PC-3 (cell line): ENCODE data around the gene DOK3. TPM values are rescaled to one million over a fixed set of nuclear protein-coding genes. Genes with fewer than 3 reads are reported as not detected.

ENCODE experiments used
- ATAC-seq: fragments of 200-7000 bp; cut with Tn5 transposase; 2 replicates; pipeline ENCODE4 v1.9.1; 2020; ENCODE audit warnings: mild to moderate bottlenecking, moderate library complexity
- BruUV-seq: library from RNA; stranded (reverse); fragments of 400-500 nt; replicated peaks from 2 replicates; lab custom pipeline; 2021; lab: Mats Ljungman, UMichigan
- CTCF ChIA-PET: fragments of 300-600 bp; sonication (Branson Sonifier 250); formaldehyde crosslinking; loops from one replicate; lab custom pipeline; 2022; ENCODE audit warnings: antibody characterized with exemption; lab: Charles Lee
- POLR2A ChIA-PET: fragments of 300-600 bp; sonication (Branson Sonifier 250); formaldehyde crosslinking; loops from one replicate; lab custom pipeline; 2022; ENCODE audit warnings: antibody characterized with exemption; ENCODE audit not compliant: unreplicated experiment; lab: Charles Lee
- DNase-seq: peaks from one replicate; pipeline ENCODE4 v3.0.0-alpha.2; 2015
- H2AFZ ChIP-seq: fragments of 300-600 bp; sonication (generic); 2 replicates; pipeline ENCODE4 v1.6.0; 2016; ENCODE audit warnings: antibody characterized with exemption, low read length
- H3F3A ChIP-seq: fragments of 300-600 bp; sonication (generic); one replicate; pipeline ENCODE4 v1.6.0; 2017; ENCODE audit warnings: antibody characterized with exemption, low read length, control low read depth, mild to moderate bottlenecking; ENCODE audit not compliant: unreplicated experiment
- H3K27ac ChIP-seq: fragments of 300-600 bp; sonication (generic); 2 replicates; pipeline ENCODE4 v1.5.1; 2016; ENCODE audit warnings: mild to moderate bottlenecking, low read length
- H3K27me3 ChIP-seq: fragments of 300-600 bp; sonication (generic); 2 replicates; pipeline ENCODE4 v1.6.1; 2016; ENCODE audit warnings: low read length, mixed read lengths
- H3K36me3 ChIP-seq: fragments of 300-600 bp; sonication (generic); 2 replicates; pipeline ENCODE4 v1.6.1; 2016; ENCODE audit warnings: low read depth, mixed run types, low read length, mixed read lengths
- H3K4me1 ChIP-seq: fragments of 300-600 bp; sonication (generic); 2 replicates; pipeline ENCODE4 v1.5.1; 2016; ENCODE audit warnings: low read length; ENCODE audit not compliant: insufficient read depth
- H3K4me2 ChIP-seq: fragments of 300-600 bp; sonication (generic); 2 replicates; pipeline ENCODE4 v1.6.0; 2016; ENCODE audit warnings: low read length
- H3K4me3 ChIP-seq: fragments of 300-600 bp; sonication (generic); 2 replicates; pipeline ENCODE4 v1.5.1; 2016; ENCODE audit warnings: mild to moderate bottlenecking, low read length, mixed read lengths
- H3K79me2 ChIP-seq: fragments of 300-600 bp; sonication (generic); 2 replicates; pipeline ENCODE4 v1.6.1; 2017; ENCODE audit warnings: low read length, mixed read lengths
- H3K9ac ChIP-seq: fragments of 300-600 bp; sonication (generic); 2 replicates; pipeline ENCODE4 v1.6.0; 2016; ENCODE audit warnings: mild to moderate bottlenecking, low read length
- H3K9me2 ChIP-seq: fragments of 300-600 bp; sonication (generic); replicated peaks from 2 replicates; pipeline ENCODE4 v1.6.1; 2016; ENCODE audit warnings: mixed run types, low read length, mixed read lengths
- H3K9me3 ChIP-seq: fragments of 300-600 bp; sonication (generic); 2 replicates; pipeline ENCODE4 v1.6.1; 2016; ENCODE audit warnings: low read length, mixed read lengths
- H4K20me1 ChIP-seq: fragments of 300-600 bp; sonication (generic); 2 replicates; pipeline ENCODE4 v1.6.1; 2016; ENCODE audit warnings: low read length, mixed read lengths
- CTCF ChIP-seq: fragments of 300-600 bp; sonication (generic); conservative IDR thresholded peaks from 2 replicates; pipeline ENCODE4 v1.5.1; 2017; ENCODE audit warnings: antibody characterized with exemption, low read depth, mild to moderate bottlenecking, low read length
- EZH2 ChIP-seq: fragments of 300-600 bp; sonication (generic); IDR thresholded peaks from one replicate; pipeline ENCODE4 v1.6.1; 2017; ENCODE audit warnings: antibody characterized with exemption, mild to moderate bottlenecking, low read length; ENCODE audit not compliant: unreplicated experiment
- EZH2phosphoT487 ChIP-seq: fragments of 300-600 bp; sonication (generic); IDR thresholded peaks from 2 replicates; pipeline ENCODE4 v1.6.1; 2018; ENCODE audit warnings: mild to moderate bottlenecking, antibody characterized with exemption, low read length, borderline replicate concordance
- intact Hi-C: fragments of 100-400 bp; cut with micrococcal nuclease; formaldehyde crosslinking; loops from 2 replicates; pipeline ENCODE4 v1.9.0; 2023
- total RNA-seq: library from RNA; depleted of rRNA; stranded (reverse); fragments of >200 nt; gene quantifications from 2 replicates; pipeline ENCODE4 v1.2.3, GENCODE V29; 2014

DOK3 gene
- total RNA-seq, 1 experiment from 2014 or later: 6.2 TPM

- Histone ChIP-seq H3K9ac (no peak overlapping the region), H3K36me3 (no peaks in the 10 kb centered on the region), H2AFZ (no peak overlapping the region), H3K9me3 (no peaks in the 10 kb centered on the region), H3K27me3 (no peaks in the 10 kb centered on the region), H3K4me2 (no peak overlapping the region), H3K4me3 (no peak overlapping the region), H3K27ac (no peak overlapping the region), H3K9me2 (no peaks in the 10 kb centered on the region), H3K4me1 (peaks cover 11% of the 10 kb centered on the region), H4K20me1 (peaks cover under 1% of the 10 kb centered on the region; the same call in 1 of the 2 replicates), H3F3A (peaks cover under 1% of the 10 kb centered on the region), H3K79me2 (peaks cover 11% of the 10 kb centered on the region)
- intact Hi-C loops: loop anchor here (1.0 to 5.0 kb wide), 4 partner anchors 46 to 389 kb away; no protein-coding TSS in a partner anchor
- ChIA-PET CTCF (interaction anchor here (0.6 kb wide), 1 partner anchor 110 kb away, joined by 4 read pairs; no protein-coding TSS in a partner anchor), POLR2A (no interaction called here)
- no peak for TF ChIP-seq EZH2
- TF ChIP-seq CTCF: peak; percentile 98
- no peak for TF ChIP-seq EZH2phosphoT487
- peak; percentile 88 for DNase-seq
- BruUV-seq: no TSS peak
- ATAC-seq: peak; percentile 48
These were observed 8.7 kb downstream of the DOK3 start for GRCh38 chr5:177500685-177501522.

- BruUV-seq: no TSS peak
- Histone ChIP-seq H2AFZ (no peak overlapping the region), H3K9me2 (no peaks in the 10 kb centered on the region), H4K20me1 (peaks cover 8% of the 10 kb centered on the region; the same call in 1 of the 2 replicates), H3K4me3 (no peak overlapping the region), H3K79me2 (peaks cover 22% of the 10 kb centered on the region), H3K36me3 (no peaks in the 10 kb centered on the region; the same call in 1 of the 2 replicates), H3K4me2 (no peak overlapping the region), H3K4me1 (peaks cover 22% of the 10 kb centered on the region), H3K27ac (no peak overlapping the region), H3K9me3 (no peaks in the 10 kb centered on the region), H3K9ac (no peak overlapping the region), H3F3A (peaks cover 4% of the 10 kb centered on the region), H3K27me3 (no peaks in the 10 kb centered on the region)
- CTCF ChIA-PET: no interaction called here
- ATAC-seq: no peak
- DNase-seq: no peak
- TF ChIP-seq EZH2 (no peak), EZH2phosphoT487 (no peak), CTCF (no peak)
- intact Hi-C loops: loop anchor here (5.0 kb wide), 2 partner anchors 198 to 388 kb away; partner anchors contain the start of genes PRELID1 and RAB24
- POLR2A ChIA-PET: no interaction called here
These were observed 9.8 kb downstream of the DOK3 start for GRCh38 chr5:177499842-177500241.
